Calu3 (cell line): ENCODE results near the gene MIA3. TPM values are rescaled to one million over a fixed set of nuclear protein-coding genes. Genes with fewer than 3 reads are reported as not detected.

Experiments
- BruUV-seq: library from RNA; stranded (reverse); fragments of 400-500 nt; replicated peaks from 2 replicates; lab custom pipeline; 2021; lab: Mats Ljungman, UMichigan
- CTCF ChIA-PET: fragments of 300-600 bp; sonication (Branson Sonifier 250); formaldehyde crosslinking; loops from one replicate; lab custom pipeline; 2022; ENCODE audit warnings: antibody characterized with exemption; lab: Charles Lee
- DNase-seq: peaks from one replicate; pipeline ENCODE4 v3.0.0; 2022
- H3K27ac Mint-ChIP-seq: one replicate; pipeline ENCODE4 v1.8.0; 2022; ENCODE audit warnings: mixed read lengths; ENCODE audit not compliant: unreplicated experiment
- H3K27me3 Mint-ChIP-seq: one replicate; pipeline ENCODE4 v1.8.0; 2022; ENCODE audit warnings: mixed read lengths; ENCODE audit not compliant: unreplicated experiment
- H3K36me3 Mint-ChIP-seq: one replicate; pipeline ENCODE4 v1.8.0; 2022; ENCODE audit warnings: mild to moderate bottlenecking, moderate library complexity, mixed read lengths; ENCODE audit not compliant: insufficient read depth, unreplicated experiment
- H3K4me1 Mint-ChIP-seq: one replicate; pipeline ENCODE4 v1.8.0; 2022; ENCODE audit warnings: mild to moderate bottlenecking, low read depth, mixed read lengths; ENCODE audit not compliant: unreplicated experiment
- H3K4me3 Mint-ChIP-seq: one replicate; pipeline ENCODE4 v1.8.0; 2022; ENCODE audit warnings: mild to moderate bottlenecking, low read depth, moderate library complexity, mixed read lengths; ENCODE audit not compliant: unreplicated experiment
- H3K9me3 Mint-ChIP-seq: one replicate; pipeline ENCODE4 v1.8.0; 2022; ENCODE audit warnings: low read depth, mixed read lengths; ENCODE audit not compliant: unreplicated experiment
- intact Hi-C: fragments of 100-400 bp; cut with micrococcal nuclease; formaldehyde crosslinking; loops from one replicate; pipeline ENCODE4 v1.10.0; 2022; ENCODE audit not compliant: unreplicated experiment
- total RNA-seq: library from RNA; stranded (reverse); gene quantifications from 2 replicates; pipeline ENCODE4 v1.2.3, GENCODE V29; 2022
- TF ChIP-seq, protein P1 (sequence below): fragments of 200-600 bp; IDR thresholded peaks from one replicate; pipeline ENCODE4 v1.8.0; 2022; ENCODE audit warnings: antibody characterized with exemption; ENCODE audit not compliant: unreplicated experiment

The MIA3 gene
- total RNA-seq, 1 experiment from 2014 or later, result 72.6 TPM

DNA sequence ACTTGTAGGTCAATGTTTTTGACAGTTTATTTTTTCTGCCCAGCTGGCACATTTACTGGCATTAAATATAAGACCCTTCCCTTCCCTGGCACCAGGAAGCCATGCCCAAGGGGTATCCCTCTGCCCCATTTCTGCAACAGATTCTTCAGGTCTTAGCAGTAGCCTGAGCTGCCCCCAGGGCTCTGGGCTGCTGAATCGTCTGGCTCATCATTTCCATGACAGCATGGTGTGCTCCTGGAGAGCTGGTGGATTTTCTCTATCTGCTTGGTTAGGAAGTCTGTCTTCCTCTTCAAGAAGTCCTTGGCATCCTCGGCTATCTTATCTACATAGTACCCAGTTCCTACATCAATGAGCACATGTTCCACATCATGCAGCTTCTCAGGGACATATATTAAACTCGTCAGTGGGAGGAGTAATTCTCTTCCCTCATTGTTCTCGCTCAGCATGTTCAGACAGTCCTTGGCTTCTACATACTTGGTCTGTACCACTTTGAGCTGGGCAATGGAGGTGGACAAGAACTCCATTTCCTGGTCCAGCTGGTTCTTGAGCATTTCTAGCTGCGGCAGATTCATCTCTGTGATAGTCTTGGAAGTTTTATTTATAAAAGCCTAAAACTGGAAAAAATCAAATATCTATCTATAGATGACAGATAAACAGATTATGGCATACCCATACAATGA is 23.5 kb downstream of the MIA3 start:
- intact Hi-C loops, result loop anchor here (10.0 kb wide), 1 partner anchor 443 kb away; no protein-coding TSS in a partner anchor
- Mint-ChIP-seq H3K36me3 (peaks cover 30% of the 10 kb centered on the region), H3K9me3 (no peaks in the 10 kb centered on the region), H3K4me1 (peaks cover 8% of the 10 kb centered on the region), H3K27ac (no peak overlapping the region), H3K27me3 (no peaks in the 10 kb centered on the region), H3K4me3 (no peak overlapping the region)
- CTCF ChIA-PET, result no interaction called here
- no peak for DNase-seq
- TF ChIP-seq, protein P1, sequence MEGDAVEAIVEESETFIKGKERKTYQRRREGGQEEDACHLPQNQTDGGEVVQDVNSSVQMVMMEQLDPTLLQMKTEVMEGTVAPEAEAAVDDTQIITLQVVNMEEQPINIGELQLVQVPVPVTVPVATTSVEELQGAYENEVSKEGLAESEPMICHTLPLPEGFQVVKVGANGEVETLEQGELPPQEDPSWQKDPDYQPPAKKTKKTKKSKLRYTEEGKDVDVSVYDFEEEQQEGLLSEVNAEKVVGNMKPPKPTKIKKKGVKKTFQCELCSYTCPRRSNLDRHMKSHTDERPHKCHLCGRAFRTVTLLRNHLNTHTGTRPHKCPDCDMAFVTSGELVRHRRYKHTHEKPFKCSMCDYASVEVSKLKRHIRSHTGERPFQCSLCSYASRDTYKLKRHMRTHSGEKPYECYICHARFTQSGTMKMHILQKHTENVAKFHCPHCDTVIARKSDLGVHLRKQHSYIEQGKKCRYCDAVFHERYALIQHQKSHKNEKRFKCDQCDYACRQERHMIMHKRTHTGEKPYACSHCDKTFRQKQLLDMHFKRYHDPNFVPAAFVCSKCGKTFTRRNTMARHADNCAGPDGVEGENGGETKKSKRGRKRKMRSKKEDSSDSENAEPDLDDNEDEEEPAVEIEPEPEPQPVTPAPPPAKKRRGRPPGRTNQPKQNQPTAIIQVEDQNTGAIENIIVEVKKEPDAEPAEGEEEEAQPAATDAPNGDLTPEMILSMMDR, result no peak
- BruUV-seq, result no TSS peak

DNA sequence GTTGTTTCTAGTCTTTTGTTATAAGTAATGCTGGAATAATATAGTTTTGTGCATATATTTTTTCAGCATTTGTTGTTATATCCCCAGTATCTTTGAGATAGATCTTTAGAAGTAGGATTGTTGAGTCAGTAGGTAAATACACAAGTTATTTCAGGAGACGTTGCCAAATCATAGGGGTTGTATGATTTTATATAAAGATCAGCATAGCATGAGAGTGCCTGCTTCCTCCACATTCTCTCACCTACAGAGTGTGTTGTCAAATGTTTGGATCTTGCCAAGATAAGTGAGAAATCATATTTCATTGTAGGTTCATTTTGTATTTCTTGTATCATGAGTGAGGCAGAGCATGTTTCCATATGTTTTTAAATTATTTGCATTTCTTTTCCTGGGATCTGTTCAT is 24.6 kb downstream of the MIA3 start:
- no peak overlapping the region for H3K27ac Mint-ChIP-seq
- H3K9me3 Mint-ChIP-seq, result no peaks in the 10 kb centered on the region
- H3K27me3 Mint-ChIP-seq, result no peaks in the 10 kb centered on the region
- H3K4me3 Mint-ChIP-seq, result no peak overlapping the region
- H3K36me3 Mint-ChIP-seq, result peaks cover 24% of the 10 kb centered on the region
- intact Hi-C loops, result loop anchor here (10.0 kb wide), 1 partner anchor 442 kb away; no protein-coding TSS in a partner anchor
- CTCF ChIA-PET, result interaction anchor here (0.6 kb wide), 1 partner anchor 1504 kb away, joined by 5 read pairs; no protein-coding TSS in a partner anchor
- TF ChIP-seq, protein P1, result no peak
- DNase-seq, result no peak
- BruUV-seq, result no TSS peak
- H3K4me1 Mint-ChIP-seq, result peaks cover 8% of the 10 kb centered on the region

DNA sequence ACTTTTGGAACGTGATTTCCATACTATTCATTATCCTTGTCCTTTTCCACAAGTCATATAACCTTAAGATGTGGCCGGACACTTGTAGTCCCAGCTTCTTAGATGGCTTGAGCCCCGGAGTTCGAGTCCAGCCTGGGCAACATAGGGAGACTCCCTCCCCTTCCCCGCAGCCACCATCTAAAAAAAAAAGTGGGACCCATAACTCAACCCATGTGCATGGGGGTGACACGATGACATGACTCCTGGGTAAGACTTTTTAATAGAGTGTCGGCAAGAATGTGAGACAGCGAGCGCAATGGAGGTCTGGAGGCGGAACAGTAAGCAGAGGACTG is 25.7 kb downstream of the MIA3 start:
- H3K27me3 Mint-ChIP-seq, result no peaks in the 10 kb centered on the region
- CTCF ChIA-PET, result interaction anchor here (0.7 to 1.5 kb wide), 3 partner anchors 9 to 178 kb away, joined by 3 to 9 read pairs (median 3); partner anchors contain the start of gene TAF1A
- peak overlapping the region; percentile 93 for H3K27ac Mint-ChIP-seq
- TF ChIP-seq, protein P1, result no peak
- H3K9me3 Mint-ChIP-seq, result no peaks in the 10 kb centered on the region
- BruUV-seq, result TSS peak; percentile 99
- H3K4me1 Mint-ChIP-seq, result peaks cover 8% of the 10 kb centered on the region
- intact Hi-C loops, result loop anchor here (10.0 kb wide), 1 partner anchor 441 kb away; no protein-coding TSS in a partner anchor
- peak; percentile 41 for DNase-seq
- peak overlapping the region; percentile 97 for H3K4me3 Mint-ChIP-seq
- H3K36me3 Mint-ChIP-seq, result peaks cover 24% of the 10 kb centered on the region

DNA sequence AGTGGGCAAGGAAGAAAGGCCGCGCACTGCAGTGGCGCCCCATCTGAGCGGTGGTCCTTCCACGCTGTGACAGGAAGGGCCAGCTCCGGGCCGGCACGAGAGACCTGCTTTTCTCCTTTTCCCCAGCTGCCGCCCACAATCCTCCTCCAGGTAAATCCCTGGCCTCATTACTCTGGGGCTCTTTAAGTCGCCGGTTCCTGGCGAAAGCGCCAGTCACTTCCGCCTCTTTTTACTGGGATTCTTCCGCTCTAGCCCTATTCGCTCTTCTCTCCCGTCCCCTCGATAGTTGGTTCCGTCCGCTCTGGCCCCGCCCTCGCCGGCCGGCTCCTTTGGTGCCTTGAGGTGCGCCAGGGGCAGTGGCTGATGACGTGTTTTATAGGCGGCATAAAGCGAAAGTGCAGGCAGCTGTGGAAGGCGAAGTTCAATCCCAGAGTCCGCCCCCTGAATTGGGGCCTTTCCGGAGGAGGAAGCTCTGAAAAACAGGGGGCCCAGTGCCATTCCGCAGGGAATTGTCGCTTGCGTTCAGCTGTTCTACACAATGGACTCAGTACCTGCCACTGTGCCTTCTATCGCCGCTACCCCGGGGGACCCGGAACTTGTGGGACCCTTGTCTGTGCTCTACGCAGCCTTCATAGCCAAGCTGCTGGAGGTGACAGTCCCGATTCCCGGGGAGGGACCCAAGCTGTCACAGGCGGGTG is 26.2 kb downstream of the MIA3 start:
- peak overlapping the region; percentile 93 for H3K27ac Mint-ChIP-seq
- H3K27me3 Mint-ChIP-seq, result no peaks in the 10 kb centered on the region
- H3K4me3 Mint-ChIP-seq, result peak overlapping the region; percentile 97
- CTCF ChIA-PET, result interaction anchor here (0.7 to 1.5 kb wide), 3 partner anchors 10 to 179 kb away, joined by 3 to 9 read pairs (median 3); partner anchors contain the start of gene TAF1A
- no peaks in the 10 kb centered on the region for H3K9me3 Mint-ChIP-seq
- peak; percentile 99 for DNase-seq
- intact Hi-C loops, result loop anchor here (10.0 kb wide), 1 partner anchor 441 kb away; no protein-coding TSS in a partner anchor
- H3K4me1 Mint-ChIP-seq, result peaks cover 8% of the 10 kb centered on the region
- TF ChIP-seq, protein P1, result no peak
- H3K36me3 Mint-ChIP-seq, result peaks cover 24% of the 10 kb centered on the region
- BruUV-seq, result no TSS peak
